Smooth muscle cell (in vitro differentiated cells): ENCODE results near the gene CCDC102A. TPM values are rescaled to one million over a fixed set of nuclear protein-coding genes. Genes with fewer than 3 reads are reported as not detected.

Experiments
- DNase-seq: peaks from one replicate; lab custom pipeline; 2025; ENCODE audit not compliant: unreplicated experiment; lab: John Stamatoyannopoulos, UW
- H2AFZ ChIP-seq: fragments of 200-600 bp; sonication (generic); 2 replicates; pipeline ENCODE4 v1.6.0; 2016; ENCODE audit warnings: antibody characterized with exemption, low read depth, mild to moderate bottlenecking
- H3F3A ChIP-seq: fragments of 200-600 bp; sonication (generic); 2 replicates; pipeline ENCODE4 v1.6.0; 2017; ENCODE audit warnings: antibody characterized with exemption, low read depth
- H3K27ac ChIP-seq: fragments of 200-600 bp; sonication (generic); 2 replicates; pipeline ENCODE4 v1.5.1; 2016; ENCODE audit warnings: low read depth, mild to moderate bottlenecking
- H3K27me3 ChIP-seq: fragments of 200-600 bp; sonication (generic); 2 replicates; pipeline ENCODE4 v1.6.1; 2016; ENCODE audit warnings: low read depth, mild to moderate bottlenecking
- H3K36me3 ChIP-seq: fragments of 200-600 bp; sonication (generic); 2 replicates; pipeline ENCODE4 v1.5.1; 2016; ENCODE audit warnings: low read depth
- H3K4me1 ChIP-seq: fragments of 200-600 bp; sonication (generic); 2 replicates; pipeline ENCODE4 v1.5.1; 2016; ENCODE audit warnings: low read depth
- H3K4me2 ChIP-seq: fragments of 200-600 bp; sonication (generic); 2 replicates; pipeline ENCODE4 v1.6.0; 2016; ENCODE audit warnings: mild to moderate bottlenecking
- H3K4me3 ChIP-seq: fragments of 200-600 bp; sonication (generic); 2 replicates; pipeline ENCODE4 v1.5.1; 2016; ENCODE audit warnings: mild to moderate bottlenecking
- H3K79me2 ChIP-seq: fragments of 200-600 bp; sonication (generic); 2 replicates; pipeline ENCODE4 v1.6.0; 2016; ENCODE audit warnings: low read depth, mild to moderate bottlenecking
- H3K9ac ChIP-seq: fragments of 200-600 bp; sonication (generic); 2 replicates; pipeline ENCODE4 v1.6.0; 2016; ENCODE audit warnings: low read depth
- H3K9me3 ChIP-seq: fragments of 200-600 bp; sonication (generic); replicated peaks from 2 replicates; pipeline ENCODE4 v1.5.1; 2016; ENCODE audit warnings: low read depth
- H4K20me1 ChIP-seq: fragments of 200-600 bp; sonication (generic); 2 replicates; pipeline ENCODE4 v1.6.0; 2016; ENCODE audit warnings: low read depth
- WGBS: methylation state at CpG from one replicate; pipeline ENCODE4 v1.1.7; 2016; ENCODE audit warnings: low lambda C conversion rate; 5-methylcytosine and 5-hydroxymethylcytosine counted together
- polyA plus RNA-seq: library from polyadenylated mRNA; unstranded; fragments of >200 nt; fragmentation: Nextera tagmentation; extraction: Ambion mirVana; gene quantifications from 2 replicates; pipeline ENCODE4 v1.2.1, GENCODE V29; 2016
- total RNA-seq: library from RNA; depleted of rRNA; stranded (reverse); fragments of >200 nt; gene quantifications from 2 replicates; pipeline ENCODE4 v1.2.3, GENCODE V29; 2014
- TF ChIP-seq, protein P1 (sequence below): fragments of 200-600 bp; sonication (generic); IDR thresholded peaks from 2 replicates; pipeline ENCODE4 v1.5.1; 2017; ENCODE audit warnings: borderline replicate concordance, mild to moderate bottlenecking, antibody characterized with exemption; ENCODE audit not compliant: insufficient read depth, poor library complexity, severe bottlenecking

CCDC102A gene
- total and polyA plus RNA-seq, 2 experiments from 2014 or later: 10.8 to 25.3 TPM

- Histone ChIP-seq H4K20me1 (peaks cover 55% of the 10 kb centered on the region), H3K9me3 (no peaks in the 10 kb centered on the region), H3K4me2 (no peak overlapping the region), H3K4me1 (peaks cover 16% of the 10 kb centered on the region), H3K36me3 (no peaks in the 10 kb centered on the region), H2AFZ (no peak overlapping the region), H3K27me3 (no peaks in the 10 kb centered on the region), H3K4me3 (no peak overlapping the region), H3K27ac (no peak overlapping the region), H3K9ac (no peak overlapping the region), H3F3A (peaks cover 12% of the 10 kb centered on the region), H3K79me2 (peaks cover 21% of the 10 kb centered on the region)
- TF ChIP-seq, protein P1, sequence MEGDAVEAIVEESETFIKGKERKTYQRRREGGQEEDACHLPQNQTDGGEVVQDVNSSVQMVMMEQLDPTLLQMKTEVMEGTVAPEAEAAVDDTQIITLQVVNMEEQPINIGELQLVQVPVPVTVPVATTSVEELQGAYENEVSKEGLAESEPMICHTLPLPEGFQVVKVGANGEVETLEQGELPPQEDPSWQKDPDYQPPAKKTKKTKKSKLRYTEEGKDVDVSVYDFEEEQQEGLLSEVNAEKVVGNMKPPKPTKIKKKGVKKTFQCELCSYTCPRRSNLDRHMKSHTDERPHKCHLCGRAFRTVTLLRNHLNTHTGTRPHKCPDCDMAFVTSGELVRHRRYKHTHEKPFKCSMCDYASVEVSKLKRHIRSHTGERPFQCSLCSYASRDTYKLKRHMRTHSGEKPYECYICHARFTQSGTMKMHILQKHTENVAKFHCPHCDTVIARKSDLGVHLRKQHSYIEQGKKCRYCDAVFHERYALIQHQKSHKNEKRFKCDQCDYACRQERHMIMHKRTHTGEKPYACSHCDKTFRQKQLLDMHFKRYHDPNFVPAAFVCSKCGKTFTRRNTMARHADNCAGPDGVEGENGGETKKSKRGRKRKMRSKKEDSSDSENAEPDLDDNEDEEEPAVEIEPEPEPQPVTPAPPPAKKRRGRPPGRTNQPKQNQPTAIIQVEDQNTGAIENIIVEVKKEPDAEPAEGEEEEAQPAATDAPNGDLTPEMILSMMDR: no peak
- 91% methylated on average over 8 of the region's 8 CpGs for WGBS
- DNase-seq: no peak
These were observed 62.5 kb downstream of the CCDC102A start for GRCh38 chr16:57473906-57474305.

GRCh38 chr16:57473176-57473840 lies 63.1 kb downstream of the CCDC102A start:
- H3K27ac ChIP-seq: no peak overlapping the region
- no peak overlapping the region for H3K4me2 ChIP-seq
- H3K36me3 ChIP-seq: no peaks in the 10 kb centered on the region
- peaks cover 15% of the 10 kb centered on the region for H3K79me2 ChIP-seq
- no peak for DNase-seq
- peaks cover 55% of the 10 kb centered on the region for H4K20me1 ChIP-seq
- H2AFZ ChIP-seq: no peak overlapping the region
- WGBS: 93% methylated on average over 14 of the region's 14 CpGs
- TF ChIP-seq, protein P1: no peak
- H3K9ac ChIP-seq: no peak overlapping the region
- no peaks in the 10 kb centered on the region for H3K9me3 ChIP-seq
- peaks cover 12% of the 10 kb centered on the region for H3F3A ChIP-seq
- H3K27me3 ChIP-seq: no peaks in the 10 kb centered on the region
- H3K4me1 ChIP-seq: peaks cover 11% of the 10 kb centered on the region
- H3K4me3 ChIP-seq: no peak overlapping the region

- Histone ChIP-seq H3K9me3 (no peaks in the 10 kb centered on the region), H3F3A (peaks cover 13% of the 10 kb centered on the region), H3K27me3 (no peaks in the 10 kb centered on the region), H3K79me2 (peaks cover 12% of the 10 kb centered on the region), H3K4me1 (peaks cover 4% of the 10 kb centered on the region), H3K27ac (no peak overlapping the region), H3K4me2 (no peak overlapping the region), H3K9ac (no peak overlapping the region), H3K4me3 (no peak overlapping the region), H4K20me1 (peaks cover 55% of the 10 kb centered on the region), H3K36me3 (peaks cover under 1% of the 10 kb centered on the region), H2AFZ (no peak overlapping the region)
- TF ChIP-seq, protein P1: no peak
- no peak for DNase-seq
- 90% methylated on average over 4 of the region's 4 CpGs for WGBS
These were observed 63.7 kb downstream of the CCDC102A start for GRCh38 chr16:57472665-57473060.
